HL-60 (cell line): ENCODE data around the gene CAPN9.

Experiments
- DNase-seq, 2 experiments: peaks; one replicate each; pipeline ENCODE4 v3.0.0-alpha.2; 2010 to 2020; ENCODE audit warnings: low read depth in 1 of 2, low spot score in 1 of 2
- H3K27ac ChIP-seq: fragments of 250-450 bp; sonication (Bioruptor Pico); replicated peaks from 2 replicates; pipeline ENCODE4 v1.5.1; 2020; ENCODE audit warnings: mild to moderate bottlenecking, moderate library complexity
- H3K27me3 ChIP-seq: fragments of 250-450 bp; sonication (Bioruptor Pico); 2 replicates; pipeline ENCODE4 v1.5.1; 2021; ENCODE audit warnings: mild to moderate bottlenecking, moderate library complexity; ENCODE audit not compliant: insufficient read depth, poor library complexity, severe bottlenecking
- H3K4me3 ChIP-seq: replicated peaks from 2 replicates; pipeline ENCODE4 v1.5.1; 2011; ENCODE audit warnings: mild to moderate bottlenecking, control low read depth, low read length; ENCODE audit not compliant: insufficient read depth
- CTCF ChIP-seq: IDR thresholded peaks from one replicate; pipeline ENCODE4 v1.5.1; 2011; ENCODE audit warnings: low read length, control low read depth, inconsistent platforms; ENCODE audit not compliant: insufficient read depth
- GABPA ChIP-seq: IDR thresholded peaks from 2 replicates; pipeline ENCODE4 v1.6.1; 2012; ENCODE audit warnings: low read depth
- POLR2AphosphoS5 ChIP-seq: IDR thresholded peaks from 2 replicates; pipeline ENCODE4 v1.6.1; 2012; ENCODE audit warnings: low read depth
- SPI1 ChIP-seq: IDR thresholded peaks from 2 replicates; pipeline ENCODE4 v1.6.1; 2012; ENCODE audit warnings: low read depth, mild to moderate bottlenecking, borderline replicate concordance
- TF ChIP-seq, protein P1 (sequence below): IDR thresholded peaks from 2 replicates; pipeline ENCODE4 v1.6.1; 2012; ENCODE audit warnings: low read depth; ENCODE audit not compliant: insufficient replicate concordance

Gene CAPN9

GRCh38 chr1:230749635-230750034 lies 2.4 kb downstream of the CAPN9 start:
- no peak overlapping the region for H3K4me3 ChIP-seq
- no peak for DNase-seq
- no peak overlapping the region for H3K27ac ChIP-seq
- TF ChIP-seq, protein P1, sequence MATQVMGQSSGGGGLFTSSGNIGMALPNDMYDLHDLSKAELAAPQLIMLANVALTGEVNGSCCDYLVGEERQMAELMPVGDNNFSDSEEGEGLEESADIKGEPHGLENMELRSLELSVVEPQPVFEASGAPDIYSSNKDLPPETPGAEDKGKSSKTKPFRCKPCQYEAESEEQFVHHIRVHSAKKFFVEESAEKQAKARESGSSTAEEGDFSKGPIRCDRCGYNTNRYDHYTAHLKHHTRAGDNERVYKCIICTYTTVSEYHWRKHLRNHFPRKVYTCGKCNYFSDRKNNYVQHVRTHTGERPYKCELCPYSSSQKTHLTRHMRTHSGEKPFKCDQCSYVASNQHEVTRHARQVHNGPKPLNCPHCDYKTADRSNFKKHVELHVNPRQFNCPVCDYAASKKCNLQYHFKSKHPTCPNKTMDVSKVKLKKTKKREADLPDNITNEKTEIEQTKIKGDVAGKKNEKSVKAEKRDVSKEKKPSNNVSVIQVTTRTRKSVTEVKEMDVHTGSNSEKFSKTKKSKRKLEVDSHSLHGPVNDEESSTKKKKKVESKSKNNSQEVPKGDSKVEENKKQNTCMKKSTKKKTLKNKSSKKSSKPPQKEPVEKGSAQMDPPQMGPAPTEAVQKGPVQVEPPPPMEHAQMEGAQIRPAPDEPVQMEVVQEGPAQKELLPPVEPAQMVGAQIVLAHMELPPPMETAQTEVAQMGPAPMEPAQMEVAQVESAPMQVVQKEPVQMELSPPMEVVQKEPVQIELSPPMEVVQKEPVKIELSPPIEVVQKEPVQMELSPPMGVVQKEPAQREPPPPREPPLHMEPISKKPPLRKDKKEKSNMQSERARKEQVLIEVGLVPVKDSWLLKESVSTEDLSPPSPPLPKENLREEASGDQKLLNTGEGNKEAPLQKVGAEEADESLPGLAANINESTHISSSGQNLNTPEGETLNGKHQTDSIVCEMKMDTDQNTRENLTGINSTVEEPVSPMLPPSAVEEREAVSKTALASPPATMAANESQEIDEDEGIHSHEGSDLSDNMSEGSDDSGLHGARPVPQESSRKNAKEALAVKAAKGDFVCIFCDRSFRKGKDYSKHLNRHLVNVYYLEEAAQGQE: no peak
- TF ChIP-seq GABPA: no peak
- no peak for TF ChIP-seq POLR2AphosphoS5
- TF ChIP-seq CTCF: no peak
- no peak for TF ChIP-seq SPI1
- peaks cover 3% of the 10 kb centered on the region for H3K27me3 ChIP-seq

DNA sequence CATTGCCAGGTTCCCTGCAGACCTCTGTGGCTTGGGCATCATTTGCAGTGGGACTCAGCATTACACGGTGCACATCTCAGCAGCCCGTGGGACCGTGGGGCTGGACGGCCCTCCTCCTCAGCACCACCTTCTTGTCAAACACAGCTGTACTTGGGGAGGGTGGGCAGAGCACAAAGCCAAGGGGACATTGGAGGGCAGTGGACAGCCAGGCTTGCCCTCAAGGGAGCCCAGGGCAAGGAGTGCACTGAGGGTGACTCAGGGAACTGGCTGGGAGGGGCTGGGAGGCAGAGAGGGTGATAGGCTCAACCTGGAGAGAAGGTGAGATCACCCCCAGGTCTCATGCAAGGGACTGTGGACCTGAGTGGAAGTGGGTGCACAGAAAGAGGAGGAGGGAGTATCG lies 3.4 kb downstream of the CAPN9 start:
- Histone ChIP-seq H3K4me3 (no peak overlapping the region), H3K27me3 (peaks cover 3% of the 10 kb centered on the region), H3K27ac (no peak overlapping the region)
- DNase-seq: no peak
- TF ChIP-seq CTCF (no peak), GABPA (no peak), POLR2AphosphoS5 (no peak), SPI1 (no peak)
- TF ChIP-seq, protein P1: no peak

- Histone ChIP-seq H3K27ac (no peak overlapping the region), H3K27me3 (peaks cover 3% of the 10 kb centered on the region), H3K4me3 (no peak overlapping the region)
- TF ChIP-seq GABPA (no peak), CTCF (no peak), POLR2AphosphoS5 (no peak), SPI1 (no peak)
- TF ChIP-seq, protein P1: no peak
- no peak for DNase-seq
Measured at GRCh38 chr1:230750986-230751625, 3.9 kb downstream of the CAPN9 start.
